Left lobe of liver (tissue), 2 donors: Measurements from ENCODE around the gene MAP7D1. TPM values are rescaled to one million over a fixed set of nuclear protein-coding genes. Genes with fewer than 3 reads are reported as not detected.
A peak's percentile ranks its signal among the peaks of the same experiment; 100 is the strongest.
"Not testable (repeated sequence)": the region's sequence is repeated elsewhere in the genome, so short reads cannot be mapped to it uniquely, and the experiment has no call there.

ENCODE experiments used
- ATAC-seq: fragments of 200-7000 bp; cut with Tn5 transposase; one replicate; pipeline ENCODE4 v1.9.1; 2020; ENCODE audit warnings: mild to moderate bottlenecking, moderate library complexity
- DNase-seq: peaks from one replicate; pipeline ENCODE4 v3.0.0-alpha.2; 2020; ENCODE audit warnings: low spot score
- total RNA-seq: library from RNA; stranded (reverse); gene quantifications from one replicate; pipeline ENCODE4 v1.2.1, GENCODE V29; 2021
- donor health status: DM: no; HTN: no; CAD: no; lungs with moderate emphysema.
- donor health status: DM: no; HTN: yes; CAD: no.

Gene MAP7D1
- total RNA-seq, 1 donor from 2014 or later: 13.3 TPM

GRCh38 chr1:36198641-36199040 is 42.7 kb downstream of the MAP7D1 start:
- ATAC-seq: peak; percentile 55

GRCh38 chr1:36199934-36200741 is 44.2 kb downstream of the MAP7D1 start:
- DNase-seq (no peak), ATAC-seq (peak; percentile 34)

More at GRCh38 chr1:36198641-36199040, 42.7 kb downstream of the MAP7D1 start:
- DNase-seq: no peak

GRCh38 chr1:36203027-36203553 is 47.1 kb downstream of the MAP7D1 start:
- DNase-seq (no peak), ATAC-seq (no peak)

GRCh38 chr1:36203554-36204346 is 47.8 kb downstream of the MAP7D1 start:
- ATAC-seq (peak; percentile 63), DNase-seq (peak; percentile 70)

GRCh38 chr1:36204347-36204909 is 48.5 kb downstream of the MAP7D1 start:
- ATAC-seq: no peak
- no peak for DNase-seq

- no peak for ATAC-seq
Observed at GRCh38 chr1:36206323-36206858, 50.4 kb downstream of the MAP7D1 start.

GRCh38 chr1:36207339-36207738 is 51.4 kb downstream of the MAP7D1 start:
- ATAC-seq (peak; percentile 84), DNase-seq (peak; percentile 71)

More at GRCh38 chr1:36206323-36206858, 50.4 kb downstream of the MAP7D1 start:
- DNase-seq: no peak

- no peak for ATAC-seq
- DNase-seq: no peak
Observed at GRCh38 chr1:36208978-36209703, 53.2 kb downstream of the MAP7D1 start.

GRCh38 chr1:36211307-36211706 is 55.3 kb downstream of the MAP7D1 start:
- no peak for ATAC-seq
- DNase-seq: no peak

- ATAC-seq: no peak
- DNase-seq: no peak
Observed at GRCh38 chr1:36211841-36212240, 55.9 kb downstream of the MAP7D1 start.

GRCh38 chr1:36212782-36213181 is 56.8 kb downstream of the MAP7D1 start:
- no peak for DNase-seq

GRCh38 chr1:36217670-36218069 is 61.7 kb downstream of the MAP7D1 start:
- ATAC-seq: peak; percentile 83
- DNase-seq: no peak

More at GRCh38 chr1:36212782-36213181, 56.8 kb downstream of the MAP7D1 start:
- no peak for ATAC-seq

- not testable (repeated sequence) for ATAC-seq
Observed at GRCh38 chr1:36221901-36222300, 65.9 kb downstream of the MAP7D1 start.

GRCh38 chr1:36222481-36223380 is 66.8 kb downstream of the MAP7D1 start:
- no peak for ATAC-seq
- no peak for DNase-seq

More at GRCh38 chr1:36221901-36222300, 65.9 kb downstream of the MAP7D1 start:
- DNase-seq: not testable (repeated sequence)

- peak; percentile 24 for ATAC-seq
- no peak for DNase-seq
Observed at GRCh38 chr1:36223381-36223995, 67.5 kb downstream of the MAP7D1 start.

GRCh38 chr1:36223996-36224536 is 68.1 kb downstream of the MAP7D1 start, which contains the start of gene THRAP3:
Gene THRAP3 (plus strand): TSS chr1:36224443. CDS start chr1:36282564, 58,121 bp downstream.
- ATAC-seq (peak; percentile 93), DNase-seq (peak; percentile 100)

- no peak for DNase-seq
- ATAC-seq: peak; percentile 76
Observed at GRCh38 chr1:36224537-36225282, 68.8 kb downstream of the MAP7D1 start.
